ENCODE measurements around the gene PROM1.

Gene PROM1

GRCh38 chr4:16114546-16114945 is 30.7 kb upstream of the PROM1 start:
- TF ChIP-seq CTCF (IDR thresholded peaks at IDR 0.05; ENCODE audit: low read length) (no peak), EZH2 (IDR thresholded peaks at IDR 0.05; ENCODE audit: borderline replicate concordance, low read length) (no peak)
- Histone ChIP-seq H3K27ac (ENCODE audit: low read depth, low read length, poor library complexity, severe bottlenecking) (no peak overlapping the region), H3K9me3 (ENCODE audit: low read length) (no peaks in the 10 kb centered on the region)

GRCh38 chr4:16113741-16114140 is 29.9 kb upstream of the PROM1 start:
- Histone ChIP-seq H3K4me2 (ENCODE audit: low read length) (no peak overlapping the region), H4K20me1 (ENCODE audit: insufficient read depth, low read length) (no peaks in the 10 kb centered on the region), H3K79me2 (ENCODE audit: insufficient read depth, low read length) (no peaks in the 10 kb centered on the region), H3K4me1 (ENCODE audit: insufficient read depth, low read length, severe bottlenecking) (no peaks in the 10 kb centered on the region), H3K4me3 (ENCODE audit: low read depth, low read length, poor library complexity, severe bottlenecking) (no peak overlapping the region), H3K9me2 (ENCODE audit: low read depth, low read length) (no peaks in the 10 kb centered on the region), H3K9me3 (ENCODE audit: low read length) (no peaks in the 10 kb centered on the region), H3K27me3 (ENCODE audit: insufficient read depth, low read length) (no peaks in the 10 kb centered on the region), H3K27ac (ENCODE audit: low read depth, low read length, poor library complexity, severe bottlenecking) (no peak overlapping the region), H3K9ac (ENCODE audit: low read length) (no peak overlapping the region), H3K36me3 (ENCODE audit: insufficient read depth, low read length) (no peaks in the 10 kb centered on the region), H2AFZ (ENCODE audit: low read length) (no peak overlapping the region), H3F3A (ENCODE audit: insufficient read depth, low read length) (no peaks in the 10 kb centered on the region)
- TF ChIP-seq CTCF (IDR thresholded peaks at IDR 0.05; ENCODE audit: low read length) (no peak), EZH2 (IDR thresholded peaks at IDR 0.05; ENCODE audit: borderline replicate concordance, low read length) (no peak)

More at GRCh38 chr4:16114546-16114945, 30.7 kb upstream of the PROM1 start:
- Histone ChIP-seq H3K9ac (ENCODE audit: low read length) (no peak overlapping the region), H3K4me1 (ENCODE audit: insufficient read depth, low read length, severe bottlenecking) (no peaks in the 10 kb centered on the region), H4K20me1 (ENCODE audit: insufficient read depth, low read length) (no peaks in the 10 kb centered on the region), H2AFZ (ENCODE audit: low read length) (no peak overlapping the region), H3K27me3 (ENCODE audit: insufficient read depth, low read length) (no peaks in the 10 kb centered on the region), H3F3A (ENCODE audit: insufficient read depth, low read length) (no peaks in the 10 kb centered on the region), H3K9me2 (ENCODE audit: low read depth, low read length) (no peaks in the 10 kb centered on the region), H3K4me3 (ENCODE audit: low read depth, low read length, poor library complexity, severe bottlenecking) (no peak overlapping the region), H3K4me2 (ENCODE audit: low read length) (no peak overlapping the region), H3K79me2 (ENCODE audit: insufficient read depth, low read length) (no peaks in the 10 kb centered on the region), H3K36me3 (ENCODE audit: insufficient read depth, low read length) (no peaks in the 10 kb centered on the region)

- H3K4me3 ChIP-seq (ENCODE audit: low read depth, low read length, poor library complexity, severe bottlenecking) = no peak overlapping the region
- no peaks in the 10 kb centered on the region for H3K27me3 ChIP-seq (ENCODE audit: insufficient read depth, low read length)
- no peak overlapping the region for H3K4me2 ChIP-seq (ENCODE audit: low read length)
- no peaks in the 10 kb centered on the region for H3F3A ChIP-seq (ENCODE audit: insufficient read depth, low read length)
- no peaks in the 10 kb centered on the region for H3K9me3 ChIP-seq (ENCODE audit: low read length)
- H3K36me3 ChIP-seq (ENCODE audit: insufficient read depth, low read length) = no peaks in the 10 kb centered on the region
- H3K79me2 ChIP-seq (ENCODE audit: insufficient read depth, low read length) = no peaks in the 10 kb centered on the region
- H3K9ac ChIP-seq (ENCODE audit: low read length) = no peak overlapping the region
- TF ChIP-seq CTCF (IDR thresholded peaks at IDR 0.05; ENCODE audit: low read length) (no peak), EZH2 (IDR thresholded peaks at IDR 0.05; ENCODE audit: borderline replicate concordance, low read length) (no peak)
- H3K9me2 ChIP-seq (ENCODE audit: low read depth, low read length) = no peaks in the 10 kb centered on the region
- no peaks in the 10 kb centered on the region for H3K4me1 ChIP-seq (ENCODE audit: insufficient read depth, low read length, severe bottlenecking)
- no peak overlapping the region for H3K27ac ChIP-seq (ENCODE audit: low read depth, low read length, poor library complexity, severe bottlenecking)
- H2AFZ ChIP-seq (ENCODE audit: low read length) = no peak overlapping the region
- no peaks in the 10 kb centered on the region for H4K20me1 ChIP-seq (ENCODE audit: insufficient read depth, low read length)
Measured at GRCh38 chr4:16111533-16111932, 27.7 kb upstream of the PROM1 start.

All from OCI-LY1 (cell line).